HepG2 (cell line): ENCODE results near the gene ABCD4. TPM values are rescaled to one million over a fixed set of nuclear protein-coding genes. Genes with fewer than 3 reads are reported as not detected.

Experiments
- ATAC-seq: fragments of 200-7000 bp; cut with Tn5 transposase; 3 replicates; pipeline ENCODE4 v1.9.1; 2020; ENCODE audit warnings: mild to moderate bottlenecking, moderate library complexity
- BruUV-seq: library from RNA; stranded (reverse); fragments of 400-500 nt; replicated peaks from 2 replicates; lab custom pipeline; 2021; lab: Mats Ljungman, UMichigan
- CTCF ChIA-PET: fragments of 300-600 bp; formaldehyde crosslinking; extraction: SDS; loops from one replicate; lab custom pipeline; 2021; ENCODE audit warnings: low total read pairs, inconsistent platforms, low intra/inter-chr PET ratio; lab: Yijun Ruan, JAX
- POLR2A ChIA-PET: fragments of 350-600 bp; sonication (Branson Sonifier 250); formaldehyde crosslinking; loops from one replicate; lab custom pipeline; 2020; ENCODE audit warnings: antibody characterized with exemption, inconsistent platforms; lab: Yijun Ruan, JAX
- DNase-seq: peaks from one replicate; pipeline ENCODE4 v3.0.0-alpha.2; 2015; ENCODE audit warnings: low spot score
- FAIRE-seq: peaks from 3 replicates; lab custom pipeline; 2011; peaks lifted over from hg19 to GRCh38; lab: Jason Lieb, UNC
- H2AFZ ChIP-seq: one replicate; pipeline ENCODE4 v1.6.1; 2011; ENCODE audit warnings: low read length, inconsistent platforms
- H3K27ac ChIP-seq: fragments of 300-600 bp; 3 replicates; pipeline ENCODE4 v1.8.0; 2011; ENCODE audit warnings: mixed run types, mild to moderate bottlenecking, mixed read lengths, low read length, inconsistent platforms; ENCODE audit not compliant: insufficient read depth; ENCODE audit errors: extremely low read length
- H3K27me3 ChIP-seq, 2 experiments: fragments of 200-600 bp in 1 of 2; 2 replicates in 1 of 2; 3 replicates in 1 of 2; pipeline versions ENCODE4 v1.6.0 to v1.8.0; 2011; ENCODE audit warnings: low read length in 2 of 2, mild to moderate bottlenecking in 2 of 2, moderate library complexity in 2 of 2, inconsistent platforms in 1 of 2; ENCODE audit not compliant: insufficient read depth in 2 of 2, control insufficient read depth in 1 of 2
- H3K36me3 ChIP-seq, 2 experiments: fragments of 200-600 bp in 1 of 2; replicated peaks in 1 of 2; 2 replicates in 1 of 2; 3 replicates in 1 of 2; pipeline versions ENCODE4 v1.5.1 to v1.8.0; 2011; ENCODE audit warnings: low read length in 2 of 2, inconsistent platforms in 1 of 2; ENCODE audit not compliant: insufficient read depth in 2 of 2, control insufficient read depth in 1 of 2
- H3K4me1 ChIP-seq: 2 replicates; pipeline ENCODE4 v1.5.1; 2012; ENCODE audit warnings: low read length, inconsistent platforms; ENCODE audit not compliant: insufficient read depth
- H3K4me2 ChIP-seq: 2 replicates; pipeline ENCODE4 v1.6.0; 2011; ENCODE audit warnings: low read depth, low read length, inconsistent platforms
- H3K4me3 ChIP-seq, 3 experiments: fragments of 200-600 bp in 1 of 3; sonication (generic), shearing (Covaris generic) in 1 of 3; replicated peaks in 1 of 3; 2 replicates each; pipeline ENCODE4 v1.5.1; 2011 to 2016; ENCODE audit warnings: low read length in 3 of 3, inconsistent platforms in 2 of 3, low read depth in 2 of 3, mild to moderate bottlenecking in 2 of 3, control low read depth in 1 of 3, mixed read lengths in 1 of 3; ENCODE audit not compliant: insufficient read depth in 1 of 3
- H3K79me2 ChIP-seq: one replicate; pipeline ENCODE4 v1.6.1; 2011; ENCODE audit warnings: low read length, inconsistent platforms; ENCODE audit not compliant: insufficient read depth
- H3K9ac ChIP-seq: 2 replicates; pipeline ENCODE4 v1.6.0; 2011; ENCODE audit warnings: mild to moderate bottlenecking, low read depth, low read length, inconsistent platforms; ENCODE audit not compliant: insufficient read depth
- H3K9me3 ChIP-seq: 2 replicates; pipeline ENCODE4 v1.5.1; 2012; ENCODE audit warnings: mild to moderate bottlenecking, low read length
- H4K20me1 ChIP-seq: 2 replicates; pipeline ENCODE4 v1.6.0; 2011; ENCODE audit warnings: inconsistent platforms, mild to moderate bottlenecking, low read length, moderate library complexity; ENCODE audit not compliant: insufficient read depth
- CBX5 ChIP-seq: sonication (generic); formaldehyde crosslinking; IDR thresholded peaks from 2 replicates; pipeline ENCODE4 v1.4.0; 2020; ENCODE audit warnings: missing genetic modification reagents, borderline replicate concordance
- REL ChIP-seq: sonication (generic); formaldehyde crosslinking; conservative IDR thresholded peaks from 2 replicates; pipeline ENCODE4 v1.8.0; 2022; ENCODE audit warnings: mild to moderate bottlenecking, missing genetic modification reagents, moderate library complexity
- TAF15 ChIP-seq: fragments of 200-400 bp; formaldehyde crosslinking; IDR thresholded peaks from one replicate; pipeline ENCODE4 v1.6.1; 2018; ENCODE audit warnings: mild to moderate bottlenecking, low read depth, low read length; ENCODE audit not compliant: poor library complexity, severe bottlenecking
- USF2 ChIP-seq, 2 experiments: sonication (generic) in 1 of 2; formaldehyde crosslinking in 1 of 2; IDR thresholded peaks; 2 replicates each; pipeline versions ENCODE4 v1.5.1 to v1.6.1; 2011 to 2020; ENCODE audit warnings: borderline replicate concordance in 1 of 2, low read depth in 1 of 2, low read length in 1 of 2, mild to moderate bottlenecking in 1 of 2, missing genetic modification reagents in 1 of 2, moderate library complexity in 1 of 2
- ZHX2 ChIP-seq, 2 experiments: sonication (generic) in 1 of 2; formaldehyde crosslinking in 1 of 2; IDR thresholded peaks; 2 replicates each; pipeline versions ENCODE4 v1.6.1 to v1.9.0; 2014 to 2022; ENCODE audit warnings: antibody characterized with exemption in 1 of 2, borderline replicate concordance in 1 of 2, inconsistent platforms in 1 of 2, low read depth in 1 of 2, missing genetic modification reagents in 1 of 2
- ZNF121 ChIP-seq: sonication (generic); formaldehyde crosslinking; IDR thresholded peaks from 2 replicates; pipeline ENCODE4 v1.5.0; 2020; ENCODE audit warnings: mild to moderate bottlenecking, missing genetic modification reagents
- ZNF660 ChIP-seq: sonication (generic); formaldehyde crosslinking; IDR thresholded peaks from 2 replicates; pipeline ENCODE4 v1.5.1; 2020; ENCODE audit warnings: mild to moderate bottlenecking, low read depth, missing genetic modification reagents, borderline replicate concordance
- WGBS: methylation state at CpG from one replicate; pipeline ENCODE4 v1.1.6; 2017; ENCODE audit warnings: low lambda C conversion rate; 5-methylcytosine and 5-hydroxymethylcytosine counted together
- in situ Hi-C: cut with HindIII; loops from 2 replicates; pipeline ENCODE4 v1.10.0; 2017; ENCODE audit warnings: low pct_unique_long_range_greater_than_20kb; ENCODE audit not compliant: extremely low pct_ligation_motif_present
- intact Hi-C: fragments of 100-400 bp; cut with micrococcal nuclease; formaldehyde crosslinking; loops from one replicate; pipeline ENCODE4 v1.10.0; 2022; ENCODE audit not compliant: unreplicated experiment
- polyA plus RNA-seq, 8 experiments: library from polyadenylated mRNA; depleted of rRNA in 3 of 8; stranded (reverse) in 7 of 8; unstranded in 1 of 8; fragments of >200 nt; fragmentation: Illumina TruSeq in 4 of 8; extraction: Trizol in 4 of 8; gene quantifications; 2 replicates each; pipeline versions ENCODE4 v1.2.1 to v1.2.3, GENCODE V29; 2011 to 2016; ENCODE audit warnings: low read depth in 4 of 8, missing spikeins in 1 of 8, mixed read lengths in 1 of 8; ENCODE audit not compliant: insufficient read depth in 1 of 8
- total RNA-seq, 5 experiments: library from RNA; depleted of rRNA; stranded (reverse); fragments of >200 nt; fragmentation: Illumina TruSeq; extraction: Trizol; gene quantifications; 2 replicates each; pipeline ENCODE4 v1.2.3, GENCODE V29; 2016; ENCODE audit warnings: low read depth in 1 of 5

ABCD4 gene
- total and polyA plus RNA-seq, 2 of the 13 experiments (the other 11 are each of a cell fraction or from before 2014, with no cell fraction given), result 47.5 to 50.5 TPM

GRCh38 chr14:74275241-74275841 lies 27.4 kb downstream of the ABCD4 start (continued):
- TF ChIP-seq ZHX2 (IDR thresholded peaks at IDR 0.05; ENCODE audit: low read depth), result no peak
- TF ChIP-seq ZHX2 (CRISPR knock-in tag; IDR thresholded peaks at IDR 0.05; ENCODE audit: borderline replicate concordance), result no peak
- TF ChIP-seq TAF15, result no peak
- no peak for TF ChIP-seq REL (CRISPR knock-in tag)
- no peak for TF ChIP-seq CBX5
- TF ChIP-seq ZNF660 (CRISPR knock-in tag), result no peak
- TF ChIP-seq, all 625 proteins: peak for 0

- Histone ChIP-seq H3K36me3 (no peaks in the 10 kb centered on the region), H3K4me2 (no peak overlapping the region), H3K9ac (no peak overlapping the region), H3K79me2 (no peaks in the 10 kb centered on the region), H3K9me3 (no peaks in the 10 kb centered on the region), H3K27ac (no peak overlapping the region), H3K4me3 (no peak overlapping the region), H3K4me1 (peaks cover 8% of the 10 kb centered on the region), H3K27me3 (peaks cover 0 to 11% of the 10 kb centered on the region in 2 experiments; a peak in 2 of 5 replicates), H2AFZ (no peak overlapping the region), H4K20me1 (no peaks in the 10 kb centered on the region)
- ATAC-seq, result no peak
- no peak for FAIRE-seq
- CTCF ChIA-PET, result no interaction called here
- in situ Hi-C loops, result no loop called here
- POLR2A ChIA-PET, result no interaction called here
- no peak for DNase-seq
- TF ChIP-seq USF2 (IDR thresholded peaks at IDR 0.05; ENCODE audit: low read depth, low read length) (no peak), USF2 (CRISPR knock-in tag; IDR thresholded peaks at IDR 0.05; ENCODE audit: borderline replicate concordance) (no peak), ZNF121 (CRISPR knock-in tag) (peak; percentile 73)
- 100% methylated on average over 1 of the region's 1 CpG for WGBS
- no TSS peak for BruUV-seq
- intact Hi-C loops, result no loop called here
Observed at GRCh38 chr14:74271365-74271764, 31.4 kb downstream of the ABCD4 start.
